GM20431 (cell line): ENCODE results near the gene DTX3.
"Not testable (repeated sequence)": the region's sequence is repeated elsewhere in the genome, so short reads cannot be mapped to it uniquely, and the experiment has no call there.

Experiments used
- in situ Hi-C: fragments of 300-500 bp; cut with MseI, MboI; formaldehyde crosslinking; loops from one replicate; pipeline ENCODE4 v1.15.0; 2020; ENCODE audit warnings: low sequenced_read_pairs; ENCODE audit not compliant: unreplicated experiment

The DTX3 gene

GRCh38 chr12:57627501-57628279, 23.1 kb downstream of the DTX3 start:
- in situ Hi-C loops = no loop called here

GRCh38 chr12:57628280-57629191, 23.9 kb downstream of the DTX3 start:
- in situ Hi-C loops = no loop called here

DNA sequence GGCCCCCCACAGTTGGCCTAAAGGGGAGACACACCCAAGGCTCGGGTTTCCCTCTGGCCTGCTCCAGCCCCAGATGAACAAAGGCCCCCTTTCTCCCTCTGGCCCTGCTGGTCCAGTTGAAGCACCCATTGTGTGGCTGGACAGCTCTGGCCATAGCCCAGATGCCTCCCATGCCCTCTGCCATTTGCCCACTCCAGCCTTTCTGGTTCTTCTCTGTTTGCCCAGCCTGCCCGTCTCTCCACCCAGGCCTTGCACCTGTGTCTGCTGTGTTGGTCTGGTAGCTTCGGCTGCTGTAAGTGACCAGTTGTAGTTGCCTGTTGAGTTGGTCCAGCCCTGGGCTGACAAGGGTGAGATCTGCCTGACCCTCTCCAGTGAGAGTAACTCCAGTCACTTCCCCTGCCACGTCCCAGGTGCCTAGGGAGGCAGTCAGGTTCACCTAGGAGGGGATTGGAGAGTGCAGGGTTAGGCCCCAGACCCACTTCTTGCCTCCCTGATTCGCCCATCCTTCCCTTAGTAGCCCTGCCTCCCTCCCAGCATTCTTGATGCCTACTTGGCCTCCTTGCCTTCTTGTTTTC, 25.4 kb downstream of the DTX3 start:
- in situ Hi-C loops = no loop called here

DNA sequence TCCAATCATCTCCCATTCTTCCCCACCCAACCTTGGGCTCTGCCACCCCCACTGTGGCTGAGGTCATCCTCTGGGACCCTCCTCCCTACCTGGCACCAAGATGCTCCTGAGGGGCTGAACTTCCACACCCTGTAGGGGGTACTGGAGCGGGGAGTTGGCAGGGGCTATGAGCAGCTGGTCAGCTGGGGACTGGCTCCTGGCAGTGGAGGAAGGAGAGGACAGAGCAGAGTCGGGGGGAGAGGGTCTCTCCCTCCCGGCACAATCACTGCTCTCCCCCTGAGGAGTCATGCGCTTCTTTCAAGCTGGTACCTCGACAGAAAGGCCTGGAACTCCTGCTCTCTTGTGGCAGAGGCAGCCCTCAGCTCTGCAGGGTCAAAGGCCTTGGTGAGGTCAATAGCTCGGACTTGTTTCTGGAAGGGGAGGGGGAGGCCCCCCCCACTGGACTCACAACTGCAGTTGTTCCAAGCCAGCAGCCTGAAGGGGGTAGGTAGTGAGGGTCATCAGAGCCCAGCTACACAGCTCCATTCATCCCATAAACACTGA, 26.3 kb downstream of the DTX3 start:
- in situ Hi-C loops = no loop called here

GRCh38 chr12:57631566-57632072, 27.0 kb downstream of the DTX3 start:
- in situ Hi-C loops = no loop called here

DNA sequence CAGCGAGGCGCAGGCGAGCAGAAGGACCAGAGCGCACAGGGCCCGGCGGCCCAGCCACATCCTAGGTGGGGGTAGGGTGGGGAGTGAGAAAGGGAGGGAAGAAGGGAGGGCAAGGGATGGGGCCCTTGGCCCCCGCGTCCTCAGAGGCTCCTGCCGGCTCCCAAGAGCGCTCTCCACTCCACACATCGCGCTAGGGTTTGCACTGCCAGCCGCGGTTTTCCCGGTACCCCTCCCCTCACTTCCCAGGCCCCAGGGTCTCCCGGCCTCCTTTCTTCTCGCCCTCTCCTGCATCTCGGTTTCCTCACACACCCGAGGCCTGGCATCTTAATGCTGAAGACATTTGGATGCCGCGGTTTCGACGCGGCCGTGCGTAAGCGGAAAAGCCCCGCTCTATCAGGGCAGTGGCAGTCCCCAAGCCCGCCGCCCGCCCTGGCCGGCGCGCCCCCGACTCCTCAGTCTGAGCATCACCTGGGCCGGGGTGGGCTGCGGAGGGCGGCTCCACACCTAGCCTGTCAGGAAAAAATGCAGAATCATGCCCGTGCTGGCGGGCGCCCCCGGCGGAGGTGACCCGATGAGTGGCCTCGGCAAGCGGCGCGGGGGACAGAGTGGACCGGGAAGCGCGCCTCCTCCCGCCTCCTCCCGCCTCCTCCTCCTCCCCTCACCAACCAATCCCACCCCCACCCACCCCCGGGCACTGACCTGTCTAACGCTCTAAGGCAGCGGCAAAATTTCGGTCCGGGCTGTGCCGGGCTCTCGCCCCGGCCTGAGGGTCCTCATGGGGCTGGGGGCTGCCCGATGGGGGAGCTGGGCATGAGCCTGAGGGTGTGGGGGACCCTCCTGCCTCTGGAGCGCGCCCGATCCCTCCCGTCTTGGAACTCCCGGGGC, 27.7 kb downstream of the DTX3 start:
- in situ Hi-C loops = no loop called here

GRCh38 chr12:57632958-57633840, 28.6 kb downstream of the DTX3 start, which contains the start of gene B4GALNT1:
B4GALNT1 (minus strand) TSS chr12:57633201; CDS start chr12:57632132, 1,069 bp downstream.
- in situ Hi-C loops = no loop called here

DNA sequence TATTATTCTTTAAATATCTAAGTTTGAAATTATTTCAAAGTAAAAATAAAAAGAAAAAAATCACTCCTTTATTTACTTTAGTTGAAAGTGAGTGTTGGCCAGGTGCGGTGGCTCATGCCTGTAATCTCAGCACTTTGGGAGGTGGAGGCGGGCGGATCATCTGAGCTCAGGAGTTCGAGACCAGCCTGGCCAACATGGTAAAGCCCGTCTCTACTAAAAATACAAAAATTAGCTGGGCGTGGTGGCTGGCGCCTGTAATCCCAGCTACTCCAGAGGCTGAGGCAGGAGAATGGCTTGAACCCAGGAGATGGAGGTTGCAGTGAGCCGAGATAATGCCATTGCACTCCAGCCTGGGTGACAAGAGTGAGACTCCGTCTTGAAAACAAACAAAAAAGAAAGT, 32.1 kb downstream of the DTX3 start:
- in situ Hi-C loops = not testable (repeated sequence)

- in situ Hi-C loops = no loop called here
These were observed 32.7 kb downstream of the DTX3 start for GRCh38 chr12:57637364-57637763.

DNA sequence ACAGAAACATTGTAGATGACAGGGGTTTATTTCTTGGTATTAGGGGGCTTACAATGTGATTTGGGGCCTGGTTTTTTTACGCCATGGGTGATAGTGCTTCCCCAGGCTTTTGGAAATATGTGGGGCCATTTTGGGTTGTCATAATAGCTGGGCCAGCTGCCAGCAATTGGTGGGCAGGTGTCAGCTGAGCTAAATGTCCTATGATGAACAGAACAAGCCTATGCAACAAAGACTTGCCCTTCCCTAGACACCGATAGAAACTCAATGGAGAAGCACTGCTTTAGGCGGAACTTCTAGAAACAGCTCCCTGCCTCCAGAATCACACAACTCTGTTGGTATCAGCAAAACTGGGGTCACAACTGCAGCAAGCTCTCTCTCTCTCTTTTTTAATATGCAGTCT, 33.5 kb downstream of the DTX3 start:
- in situ Hi-C loops = no loop called here

DNA sequence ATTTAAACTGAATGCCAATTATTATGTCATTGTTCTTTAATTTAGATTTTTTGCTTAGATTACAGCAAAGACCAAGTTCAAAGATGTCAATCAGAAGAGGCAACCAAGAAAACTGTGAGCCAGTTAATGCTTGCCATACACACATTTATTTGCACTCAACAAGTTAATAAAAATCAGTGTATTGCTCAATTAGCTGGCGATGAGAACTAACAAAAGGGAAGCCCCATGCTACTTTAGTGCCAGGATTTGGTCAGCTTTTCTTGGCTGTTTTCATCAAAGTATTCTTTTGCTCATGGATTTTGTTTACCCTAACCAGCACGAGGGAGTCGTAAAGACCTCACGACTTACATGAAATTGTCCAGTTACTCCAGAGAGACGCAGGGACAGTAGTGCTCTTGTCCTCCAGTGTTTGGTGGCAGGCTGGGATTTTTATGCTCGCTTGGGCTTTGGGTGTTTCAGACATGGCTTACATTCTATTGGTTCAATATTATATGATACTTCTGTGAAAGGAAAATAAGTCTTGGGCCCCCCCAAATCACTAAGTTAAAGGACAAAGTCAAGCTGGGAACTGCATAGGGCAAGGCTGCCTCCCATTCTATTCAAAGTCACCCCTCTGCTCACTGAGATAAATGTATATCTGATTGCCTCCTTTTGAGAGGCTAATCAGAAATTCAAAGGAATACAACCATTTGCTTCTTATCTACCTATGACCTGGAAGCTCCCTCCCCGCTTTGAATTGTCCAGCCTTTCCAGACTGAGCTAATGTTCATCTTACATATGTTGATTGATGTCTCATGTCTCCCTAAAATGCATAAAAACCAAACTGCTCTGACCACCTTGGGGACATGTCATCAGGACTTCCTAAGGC, 35.8 kb downstream of the DTX3 start:
- in situ Hi-C loops = no loop called here

DNA sequence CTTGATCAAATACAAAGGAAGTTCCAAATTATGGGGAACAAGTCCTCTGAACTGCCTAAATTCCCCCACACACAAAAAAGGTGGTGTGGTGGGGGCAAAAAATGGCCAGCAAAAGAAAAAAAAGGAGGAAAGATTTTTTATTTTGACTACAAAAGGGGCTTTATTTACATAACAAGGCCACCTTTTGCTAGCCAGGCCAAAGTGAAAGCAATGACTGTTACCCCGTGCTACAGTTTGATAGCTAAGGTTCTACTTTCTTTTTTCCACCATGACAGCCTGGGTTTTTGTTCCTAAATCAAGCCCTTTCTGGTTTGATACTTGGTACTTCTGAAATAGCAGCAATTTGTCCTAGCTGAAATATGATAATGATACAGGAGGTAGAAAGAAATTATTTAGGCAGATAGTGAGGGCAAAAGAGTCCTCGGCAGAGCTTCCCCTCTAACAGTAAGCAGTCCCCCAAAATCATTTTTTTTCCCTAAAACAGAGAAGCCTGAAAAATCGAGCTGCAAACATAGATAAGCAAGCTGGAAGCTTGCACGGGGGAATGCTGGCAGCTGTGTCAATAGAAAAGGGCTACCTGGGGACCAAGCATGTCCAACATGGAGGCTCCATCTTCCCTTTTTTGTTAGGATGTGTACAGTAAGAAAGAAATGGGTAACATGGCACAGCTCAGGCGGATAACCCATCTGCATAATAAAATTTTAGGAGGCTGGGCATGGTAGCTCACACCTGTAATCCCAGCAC, 37.2 kb downstream of the DTX3 start:
- in situ Hi-C loops = no loop called here

GRCh38 chr12:57645990-57646658, 41.5 kb downstream of the DTX3 start:
- in situ Hi-C loops = not testable (repeated sequence)

- in situ Hi-C loops = not testable (repeated sequence)
These were observed 42.0 kb downstream of the DTX3 start for GRCh38 chr12:57646659-57647049.

DNA sequence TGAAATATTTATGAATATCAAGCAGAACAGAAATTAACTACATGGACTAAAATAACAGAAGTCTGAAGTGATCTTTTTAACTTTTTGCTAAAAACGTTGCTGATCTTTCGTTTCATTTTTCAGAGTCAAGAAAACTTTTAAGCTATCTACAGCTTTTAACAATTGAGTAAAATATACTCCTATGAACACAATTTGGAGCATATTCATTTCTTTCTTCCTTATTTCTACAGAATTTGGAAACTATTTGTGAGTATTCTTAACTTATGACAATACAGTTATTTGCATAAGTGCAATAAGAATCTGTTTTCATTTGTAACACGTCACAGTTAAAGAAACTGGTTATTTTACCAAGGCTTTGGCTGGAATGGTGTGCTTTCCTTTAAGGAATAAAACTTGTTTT, 49.4 kb downstream of the DTX3 start:
- in situ Hi-C loops = no loop called here

DNA sequence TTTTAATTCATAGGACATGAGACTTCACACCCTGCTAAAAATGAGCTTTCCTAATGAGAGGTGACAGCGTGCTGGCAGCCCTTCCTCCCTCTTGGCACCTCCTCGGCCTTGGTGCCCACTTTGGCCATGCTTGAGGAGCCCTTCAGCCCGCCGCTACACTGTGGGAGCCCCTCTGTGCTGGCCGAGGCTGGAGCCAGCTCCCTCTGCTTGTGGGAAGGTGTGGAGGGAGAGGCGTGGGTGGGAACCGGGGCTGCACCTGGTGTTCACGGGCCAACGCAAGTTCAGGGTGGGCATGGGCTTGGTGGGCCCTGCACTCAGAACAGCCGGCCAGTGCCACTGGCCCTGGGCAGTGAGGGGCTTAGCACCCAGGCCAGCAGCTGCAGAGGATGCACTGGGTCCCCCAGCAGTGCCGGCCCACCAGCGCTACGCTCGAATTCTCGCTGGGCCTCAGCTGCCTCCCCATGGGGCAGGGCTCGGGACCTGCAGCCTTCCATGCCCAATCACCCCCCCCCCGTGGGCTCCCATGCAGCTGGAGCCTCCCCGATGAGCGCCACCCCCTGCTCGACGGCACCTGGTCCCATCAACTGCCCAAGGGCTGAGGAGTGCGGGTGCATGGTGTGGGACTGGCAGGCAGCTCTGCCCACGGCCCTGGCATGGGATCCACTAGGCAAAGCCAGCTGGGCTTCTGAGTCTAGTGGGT, 51.1 kb downstream of the DTX3 start:
- in situ Hi-C loops = no loop called here
